Skeletal muscle tissue (tissue), 4 donors: ENCODE data around the gene CALHM3. TPM values are rescaled to one million over a fixed set of nuclear protein-coding genes. Genes with fewer than 3 reads are reported as not detected.
"Not testable (repeated sequence)": the region's sequence is repeated elsewhere in the genome, so short reads cannot be mapped to it uniquely, and the experiment has no call there.

Experiments
- H3K27ac ChIP-seq: one replicate; pipeline ENCODE4 v1.7.0; 2013; ENCODE audit warnings: mild to moderate bottlenecking, low read depth, low read length, inconsistent platforms
- H3K27me3 ChIP-seq, 3 donors: one replicate each; pipeline ENCODE4 v1.7.0; 2013; ENCODE audit warnings: low read length in 3 of 3; ENCODE audit not compliant: control insufficient read depth in 3 of 3, insufficient read depth in 3 of 3
- H3K36me3 ChIP-seq, 3 donors: one replicate each; pipeline ENCODE4 v1.7.0; 2013; ENCODE audit warnings: low read length in 3 of 3; ENCODE audit not compliant: control insufficient read depth in 3 of 3, insufficient read depth in 3 of 3
- H3K4me1 ChIP-seq, 3 donors: one replicate each; pipeline ENCODE4 v1.7.0; 2013; ENCODE audit warnings: low read length in 3 of 3, mild to moderate bottlenecking in 3 of 3; ENCODE audit not compliant: control insufficient read depth in 3 of 3, insufficient read depth in 3 of 3
- H3K4me3 ChIP-seq, 3 donors: one replicate each; pipeline ENCODE4 v1.7.0; 2013; ENCODE audit warnings: low read length in 3 of 3
- H3K9ac ChIP-seq, 3 donors: one replicate each; pipeline ENCODE4 v1.7.0; 2013; ENCODE audit warnings: low read length in 3 of 3, mild to moderate bottlenecking in 3 of 3, moderate library complexity in 2 of 3, low read depth in 1 of 3
- H3K9me3 ChIP-seq, 3 donors: one replicate each; pipeline ENCODE4 v1.7.0; 2013; ENCODE audit warnings: low read length in 3 of 3; ENCODE audit not compliant: control insufficient read depth in 3 of 3
- total RNA-seq: library from RNA; depleted of rRNA; stranded (reverse); fragments of >200 nt; gene quantifications from one replicate; pipeline ENCODE4 v1.2.3, GENCODE V29; 2014
- donor health status: Osteomylitis.

CALHM3 gene
- total RNA-seq: not detected

GRCh38 chr10:103479135-103479534, at the start of gene CALHM3:
Gene CALHM3, minus strand, starts transcription at chr10:103479240. Its CDS starts 208 bp downstream, at chr10:103479032.
- H3K9ac ChIP-seq: no peak within 1 kb of the TSS
- H3K4me3 ChIP-seq: no peak within 1 kb of the TSS
- H3K27ac ChIP-seq: no peak within 1 kb of the TSS
- no peaks in the 10 kb centered on the region for H3K36me3 ChIP-seq
- peaks cover 0 to 6% (median 0%) of the 10 kb centered on the region in 3 donors for H3K4me1 ChIP-seq
- H3K27me3 ChIP-seq: no peaks in the 10 kb centered on the region
- no peaks in the 10 kb centered on the region for H3K9me3 ChIP-seq

- Histone ChIP-seq H3K36me3 (no peaks in the 10 kb centered on the region), H3K27ac (no peak overlapping the region), H3K4me3 (no peak overlapping the region), H3K27me3 (no peaks in the 10 kb centered on the region), H3K9ac (no peak overlapping the region), H3K4me1 (no peaks in the 10 kb centered on the region), H3K9me3 (no peaks in the 10 kb centered on the region)
Observed at GRCh38 chr10:103528549-103528948, 49.5 kb upstream of the CALHM3 start.

GRCh38 chr10:103527476-103527875, 48.4 kb upstream of the CALHM3 start:
- not testable (repeated sequence) for H3K4me3 ChIP-seq, H3K4me1 ChIP-seq, H3K9ac ChIP-seq, H3K27me3 ChIP-seq, H3K36me3 ChIP-seq, H3K9me3 ChIP-seq, H3K27ac ChIP-seq

- H3K36me3 ChIP-seq: no peaks in the 10 kb centered on the region
- H3K27me3 ChIP-seq: no peaks in the 10 kb centered on the region
- no peaks in the 10 kb centered on the region for H3K9me3 ChIP-seq
- no peak overlapping the region for H3K9ac ChIP-seq
- H3K4me1 ChIP-seq: no peaks in the 10 kb centered on the region
- no peak overlapping the region for H3K4me3 ChIP-seq
- H3K27ac ChIP-seq: no peak overlapping the region
Observed at GRCh38 chr10:103525901-103526300, 46.9 kb upstream of the CALHM3 start.

GRCh38 chr10:103523683-103524082, 44.6 kb upstream of the CALHM3 start:
- Histone ChIP-seq H3K27ac (no peak overlapping the region), H3K36me3 (no peaks in the 10 kb centered on the region), H3K27me3 (no peaks in the 10 kb centered on the region), H3K9ac (no peak overlapping the region), H3K4me3 (no peak overlapping the region), H3K4me1 (no peaks in the 10 kb centered on the region), H3K9me3 (no peaks in the 10 kb centered on the region)

GRCh38 chr10:103522006-103522405, 43.0 kb upstream of the CALHM3 start:
- not testable (repeated sequence) for H3K9me3 ChIP-seq

GRCh38 chr10:103519798-103520197, 40.8 kb upstream of the CALHM3 start:
- Histone ChIP-seq H3K4me3 (no peak overlapping the region), H3K9ac (no peak overlapping the region), H3K36me3 (no peaks in the 10 kb centered on the region), H3K4me1 (peaks cover 0 to 5% (median 0%) of the 10 kb centered on the region in 3 donors), H3K9me3 (no peaks in the 10 kb centered on the region), H3K27ac (no peak overlapping the region), H3K27me3 (no peaks in the 10 kb centered on the region)

More at GRCh38 chr10:103522006-103522405, 43.0 kb upstream of the CALHM3 start:
- H3K27me3 ChIP-seq, H3K36me3 ChIP-seq, H3K9ac ChIP-seq, H3K4me1 ChIP-seq, H3K4me3 ChIP-seq, H3K27ac ChIP-seq: not testable (repeated sequence)

GRCh38 chr10:103517234-103518085, 38.4 kb upstream of the CALHM3 start:
- Histone ChIP-seq H3K27ac (no peak overlapping the region), H3K36me3 (no peaks in the 10 kb centered on the region), H3K4me1 (peaks cover 0 to 5% (median 0%) of the 10 kb centered on the region in 3 donors), H3K4me3 (no peak overlapping the region), H3K27me3 (no peaks in the 10 kb centered on the region), H3K9ac (no peak overlapping the region), H3K9me3 (no peaks in the 10 kb centered on the region)

GRCh38 chr10:103514244-103514643, 35.2 kb upstream of the CALHM3 start:
- H3K36me3 ChIP-seq: no peaks in the 10 kb centered on the region
- no peak overlapping the region for H3K27ac ChIP-seq
- no peak overlapping the region for H3K9ac ChIP-seq
- H3K27me3 ChIP-seq: no peaks in the 10 kb centered on the region
- H3K4me1 ChIP-seq: peaks cover 0 to 5% (median 0%) of the 10 kb centered on the region in 3 donors
- no peak overlapping the region for H3K4me3 ChIP-seq
- no peaks in the 10 kb centered on the region for H3K9me3 ChIP-seq

GRCh38 chr10:103513380-103514060, 34.5 kb upstream of the CALHM3 start:
- no peak overlapping the region for H3K4me3 ChIP-seq
- H3K9ac ChIP-seq: no peak overlapping the region
- H3K36me3 ChIP-seq: no peaks in the 10 kb centered on the region
- H3K27me3 ChIP-seq: no peaks in the 10 kb centered on the region
- H3K4me1 ChIP-seq: peaks cover 0 to 5% (median 0%) of the 10 kb centered on the region in 3 donors
- H3K9me3 ChIP-seq: no peaks in the 10 kb centered on the region
- no peak overlapping the region for H3K27ac ChIP-seq
